ENCODE results near the gene DLG4.

DNA sequence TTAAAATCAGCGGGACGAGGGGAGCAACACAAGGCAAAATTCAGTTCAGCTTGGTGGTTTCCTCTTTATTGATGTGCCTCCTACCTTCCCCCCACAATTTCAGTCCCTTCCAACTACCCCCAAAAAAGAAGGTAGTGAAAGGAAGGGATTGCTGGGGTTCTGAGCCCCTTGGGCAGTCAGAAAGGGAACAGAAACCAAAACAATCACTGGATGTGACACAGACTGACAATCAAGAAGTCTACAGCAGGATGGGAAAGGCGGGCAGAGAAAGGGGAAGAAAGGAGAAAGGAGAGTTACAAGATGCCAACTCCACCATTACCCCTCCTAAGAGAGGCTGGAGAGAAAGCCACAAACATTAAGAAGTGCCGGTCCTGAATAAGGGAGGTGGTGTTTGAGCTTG lies 20.7 kb upstream of the DLG4 start:
- TF ChIP-seq, protein P1, sequence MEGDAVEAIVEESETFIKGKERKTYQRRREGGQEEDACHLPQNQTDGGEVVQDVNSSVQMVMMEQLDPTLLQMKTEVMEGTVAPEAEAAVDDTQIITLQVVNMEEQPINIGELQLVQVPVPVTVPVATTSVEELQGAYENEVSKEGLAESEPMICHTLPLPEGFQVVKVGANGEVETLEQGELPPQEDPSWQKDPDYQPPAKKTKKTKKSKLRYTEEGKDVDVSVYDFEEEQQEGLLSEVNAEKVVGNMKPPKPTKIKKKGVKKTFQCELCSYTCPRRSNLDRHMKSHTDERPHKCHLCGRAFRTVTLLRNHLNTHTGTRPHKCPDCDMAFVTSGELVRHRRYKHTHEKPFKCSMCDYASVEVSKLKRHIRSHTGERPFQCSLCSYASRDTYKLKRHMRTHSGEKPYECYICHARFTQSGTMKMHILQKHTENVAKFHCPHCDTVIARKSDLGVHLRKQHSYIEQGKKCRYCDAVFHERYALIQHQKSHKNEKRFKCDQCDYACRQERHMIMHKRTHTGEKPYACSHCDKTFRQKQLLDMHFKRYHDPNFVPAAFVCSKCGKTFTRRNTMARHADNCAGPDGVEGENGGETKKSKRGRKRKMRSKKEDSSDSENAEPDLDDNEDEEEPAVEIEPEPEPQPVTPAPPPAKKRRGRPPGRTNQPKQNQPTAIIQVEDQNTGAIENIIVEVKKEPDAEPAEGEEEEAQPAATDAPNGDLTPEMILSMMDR (conservative IDR thresholded peaks at IDR 0.05; ENCODE audit: low read length), result no peak
- no peak for TF ChIP-seq EZH2phosphoT487 (IDR thresholded peaks at IDR 0.05; ENCODE audit: borderline replicate concordance)

Measured in Loucy (cell line).